ENCODE measurements around the gene CDS1.

- TF ChIP-seq, protein P1, sequence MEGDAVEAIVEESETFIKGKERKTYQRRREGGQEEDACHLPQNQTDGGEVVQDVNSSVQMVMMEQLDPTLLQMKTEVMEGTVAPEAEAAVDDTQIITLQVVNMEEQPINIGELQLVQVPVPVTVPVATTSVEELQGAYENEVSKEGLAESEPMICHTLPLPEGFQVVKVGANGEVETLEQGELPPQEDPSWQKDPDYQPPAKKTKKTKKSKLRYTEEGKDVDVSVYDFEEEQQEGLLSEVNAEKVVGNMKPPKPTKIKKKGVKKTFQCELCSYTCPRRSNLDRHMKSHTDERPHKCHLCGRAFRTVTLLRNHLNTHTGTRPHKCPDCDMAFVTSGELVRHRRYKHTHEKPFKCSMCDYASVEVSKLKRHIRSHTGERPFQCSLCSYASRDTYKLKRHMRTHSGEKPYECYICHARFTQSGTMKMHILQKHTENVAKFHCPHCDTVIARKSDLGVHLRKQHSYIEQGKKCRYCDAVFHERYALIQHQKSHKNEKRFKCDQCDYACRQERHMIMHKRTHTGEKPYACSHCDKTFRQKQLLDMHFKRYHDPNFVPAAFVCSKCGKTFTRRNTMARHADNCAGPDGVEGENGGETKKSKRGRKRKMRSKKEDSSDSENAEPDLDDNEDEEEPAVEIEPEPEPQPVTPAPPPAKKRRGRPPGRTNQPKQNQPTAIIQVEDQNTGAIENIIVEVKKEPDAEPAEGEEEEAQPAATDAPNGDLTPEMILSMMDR (IDR thresholded peaks at IDR 0.05) = no peak
- TF ChIP-seq POLR2A (IDR thresholded peaks at IDR 0.05) = no peak
These were observed 14.5 kb downstream of the CDS1 start for GRCh38 chr4:84597450-84597849.
